ENCODE data around the gene CNPY3. TPM values are rescaled to one million over a fixed set of nuclear protein-coding genes. Genes with fewer than 3 reads are reported as not detected.

Gene CNPY3
- total RNA-seq, 1 experiment from 2014 or later: 56.0 TPM

- Histone ChIP-seq H4K8ac (replicated peaks; ENCODE audit: insufficient read length, low read depth, low read length) (no peak overlapping the region), H3K27me3 (ENCODE audit: insufficient read depth, low read length) (no peaks in the 10 kb centered on the region), H3T11ph (ENCODE audit: low read length) (no peak overlapping the region), H2BK12ac (ENCODE audit: insufficient read length, low read depth, low read length) (no peak overlapping the region), H2AFZ (ENCODE audit: low read length) (no peak overlapping the region), H3K4me1 (ENCODE audit: insufficient read depth, low read length) (no peaks in the 10 kb centered on the region), H3K18ac (ENCODE audit: insufficient read length, low read depth, low read length) (no peak overlapping the region), H4K91ac (ENCODE audit: insufficient read length, low read depth, low read length) (no peak overlapping the region), H4K5ac (ENCODE audit: insufficient read length, low read depth, low read length) (no peak overlapping the region), H2BK20ac (ENCODE audit: low read depth, low read length, poor library complexity, severe bottlenecking) (no peak overlapping the region), H3K23ac (ENCODE audit: insufficient read length, low read depth, low read length) (no peak overlapping the region), H2BK15ac (ENCODE audit: low read depth, low read length) (no peak overlapping the region), H3K27ac (ENCODE audit: insufficient read length, low read depth, low read length) (no peak overlapping the region), H3K4ac (ENCODE audit: low read depth, low read length) (no peak overlapping the region), H2AK5ac (ENCODE audit: insufficient read length, low read length) (no peak overlapping the region), H2BK5ac (ENCODE audit: insufficient read length, low read length) (no peak overlapping the region), H3K4me2 (ENCODE audit: insufficient read depth, insufficient read length, low read length) (no peak overlapping the region), H3K79me1 (ENCODE audit: insufficient read depth, low read depth, low read length, poor library complexity, severe bottlenecking) (no peaks in the 10 kb centered on the region), H2BK120ac (ENCODE audit: low read depth, low read length, poor library complexity, severe bottlenecking) (no peak overlapping the region), H4K20me1 (ENCODE audit: control insufficient read depth, insufficient read depth, insufficient read length) (no peaks in the 10 kb centered on the region), H3K79me2 (ENCODE audit: insufficient read depth, low read length) (no peaks in the 10 kb centered on the region), H3K23me2 (ENCODE audit: insufficient read length, low read depth, low read length, poor library complexity, severe bottlenecking) (no peaks in the 10 kb centered on the region), H3K9me3 (ENCODE audit: control insufficient read depth, low read depth, low read length) (no peaks in the 10 kb centered on the region), H3K9ac (ENCODE audit: extremely low read depth, insufficient read length, low read length) (no peak overlapping the region), H3K14ac (ENCODE audit: insufficient read depth, low read length) (no peak overlapping the region), H3K56ac (ENCODE audit: insufficient read length, low read depth, low read length) (no peak overlapping the region)
- H3K4me3 Mint-ChIP-seq: no peak overlapping the region
- peaks cover 0 to 29% (median 14%) of the 10 kb centered on the region in 3 experiments; a peak in 5 of 7 replicates for H3K36me3 Mint-ChIP-seq (ENCODE audit: insufficient read depth in 1 of 3, low read depth in 3 of 3)
- H3K27me3 Mint-ChIP-seq (ENCODE audit: low read depth): no peaks in the 10 kb centered on the region
- 0 out of 4 replicates have a peak, but pooled peaks cover 0 to 2% of the 10 kb centered on the region in 2 experiments for H3K4me1 Mint-ChIP-seq
- no CpG with 5 or more reads among the region's 12 CpGs for WGBS (ENCODE audit: extremely low coverage, insufficient read length, low lambda C conversion rate)
- H3K27ac Mint-ChIP-seq: no peak overlapping the region
- TF ChIP-seq CTCF (conservative IDR thresholded peaks at IDR 0.05): no peak
- no peaks in the 10 kb centered on the region for H3K9me3 Mint-ChIP-seq
- no peak for DNase-seq
Measured at GRCh38 chr6:42968126-42968701, 38.9 kb downstream of the CNPY3 start.

All from H9 (cell line).